HepG2 (cell line): ENCODE data around the gene PLSCR2.

Experiments used
- CREM ChIP-seq, 2 experiments: sonication (generic) in 1 of 2; formaldehyde crosslinking in 1 of 2; IDR thresholded peaks; 2 replicates each; pipeline versions ENCODE4 v1.4.0 to v1.6.1; 2016 to 2020; ENCODE audit warnings: antibody characterized with exemption in 1 of 2, mild to moderate bottlenecking in 1 of 2, missing genetic modification reagents in 1 of 2
- CTCF ChIP-seq: sonication (generic); formaldehyde crosslinking; IDR thresholded peaks from 2 replicates; pipeline ENCODE4 v1.5.0; 2020; ENCODE audit warnings: mild to moderate bottlenecking, missing genetic modification reagents, moderate library complexity
- EHMT2 ChIP-seq: fragments of 200-600 bp; sonication (generic); IDR thresholded peaks from 2 replicates; pipeline ENCODE4 v1.7.0; 2017; ENCODE audit warnings: antibody characterized with exemption, low read depth, low read length, borderline replicate concordance
- HMG20B ChIP-seq: conservative IDR thresholded peaks from 2 replicates; pipeline ENCODE4 v1.6.1; 2016; ENCODE audit warnings: missing genetic modification reagents, missing compliant biosample characterization
- KAT2B ChIP-seq: fragments of 150-350 bp; IDR thresholded peaks from 2 replicates; pipeline ENCODE4 v1.6.1; 2014; ENCODE audit warnings: low read depth, low read length, borderline replicate concordance
- RBM22 ChIP-seq: fragments of 200-400 bp; formaldehyde crosslinking; optimal IDR thresholded peaks from 2 replicates; pipeline ENCODE3; 2017; ENCODE audit warnings: mild to moderate bottlenecking, low read length, moderate library complexity
- SYNCRIP ChIP-seq: fragments of 200-400 bp; formaldehyde crosslinking; IDR thresholded peaks from 2 replicates; pipeline ENCODE4 v1.6.1; 2018; ENCODE audit warnings: mild to moderate bottlenecking, low read depth, low read length; ENCODE audit not compliant: insufficient read depth
- TMF1 ChIP-seq: sonication (generic); formaldehyde crosslinking; IDR thresholded peaks from 2 replicates; pipeline ENCODE4 v1.8.1; 2022; ENCODE audit warnings: low read depth, missing genetic modification reagents
- YY1 ChIP-seq: IDR thresholded peaks from 2 replicates; pipeline ENCODE4 v1.6.1; 2011; ENCODE audit warnings: low read length, low read depth, moderate library complexity, mild to moderate bottlenecking; ENCODE audit not compliant: insufficient read depth, insufficient replicate concordance
- ZBTB1 ChIP-seq: sonication (generic); formaldehyde crosslinking; IDR thresholded peaks from 2 replicates; pipeline ENCODE4 v1.4.0; 2020; ENCODE audit warnings: missing genetic modification reagents, borderline replicate concordance
- ZMYM2 ChIP-seq: sonication (generic); formaldehyde crosslinking; IDR thresholded peaks from 2 replicates; pipeline ENCODE4 v1.8.0; 2022; ENCODE audit warnings: mild to moderate bottlenecking, missing genetic modification reagents
- TF ChIP-seq, protein P1 (sequence below): IDR thresholded peaks from 2 replicates; pipeline ENCODE4 v1.6.1; 2016
- TF ChIP-seq, protein P2 (sequence below): IDR thresholded peaks from 2 replicates; pipeline ENCODE4 v1.6.1; 2016; ENCODE audit warnings: mild to moderate bottlenecking, missing biosample characterization, missing genetic modification reagents
- TF ChIP-seq, protein P3 (sequence below): sonication (generic); formaldehyde crosslinking; conservative IDR thresholded peaks from 2 replicates; pipeline ENCODE4 v1.8.0; 2022; ENCODE audit warnings: mild to moderate bottlenecking, moderate library complexity, missing genetic modification reagents

GRCh38 chr3:146384786-146385185 is 84.6 kb downstream of the PLSCR2 start:
- TF ChIP-seq KAT2B: no peak
- no peak for TF ChIP-seq CREM (IDR thresholded peaks at IDR 0.05)
- no peak for TF ChIP-seq CREM (CRISPR knock-in tag; IDR thresholded peaks at IDR 0.05)
- no peak for TF ChIP-seq CTCF (CRISPR knock-in tag)
- no peak for TF ChIP-seq EHMT2
- TF ChIP-seq, protein P1, sequence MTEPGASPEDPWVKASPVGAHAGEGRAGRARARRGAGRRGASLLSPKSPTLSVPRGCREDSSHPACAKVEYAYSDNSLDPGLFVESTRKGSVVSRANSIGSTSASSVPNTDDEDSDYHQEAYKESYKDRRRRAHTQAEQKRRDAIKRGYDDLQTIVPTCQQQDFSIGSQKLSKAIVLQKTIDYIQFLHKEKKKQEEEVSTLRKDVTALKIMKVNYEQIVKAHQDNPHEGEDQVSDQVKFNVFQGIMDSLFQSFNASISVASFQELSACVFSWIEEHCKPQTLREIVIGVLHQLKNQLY (CRISPR knock-in tag): no peak
- TF ChIP-seq, protein P2, sequence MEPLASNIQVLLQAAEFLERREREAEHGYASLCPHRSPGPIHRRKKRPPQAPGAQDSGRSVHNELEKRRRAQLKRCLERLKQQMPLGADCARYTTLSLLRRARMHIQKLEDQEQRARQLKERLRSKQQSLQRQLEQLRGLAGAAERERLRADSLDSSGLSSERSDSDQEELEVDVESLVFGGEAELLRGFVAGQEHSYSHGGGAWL (CRISPR knock-in tag): no peak
- TF ChIP-seq TMF1 (CRISPR knock-in tag): no peak
- TF ChIP-seq SYNCRIP: no peak
- no peak for TF ChIP-seq YY1
- TF ChIP-seq RBM22: no peak
- no peak for TF ChIP-seq HMG20B (CRISPR knock-in tag)
- no peak for TF ChIP-seq ZBTB1 (CRISPR knock-in tag)
- no peak for TF ChIP-seq ZMYM2 (CRISPR knock-in tag)
- TF ChIP-seq, protein P3, sequence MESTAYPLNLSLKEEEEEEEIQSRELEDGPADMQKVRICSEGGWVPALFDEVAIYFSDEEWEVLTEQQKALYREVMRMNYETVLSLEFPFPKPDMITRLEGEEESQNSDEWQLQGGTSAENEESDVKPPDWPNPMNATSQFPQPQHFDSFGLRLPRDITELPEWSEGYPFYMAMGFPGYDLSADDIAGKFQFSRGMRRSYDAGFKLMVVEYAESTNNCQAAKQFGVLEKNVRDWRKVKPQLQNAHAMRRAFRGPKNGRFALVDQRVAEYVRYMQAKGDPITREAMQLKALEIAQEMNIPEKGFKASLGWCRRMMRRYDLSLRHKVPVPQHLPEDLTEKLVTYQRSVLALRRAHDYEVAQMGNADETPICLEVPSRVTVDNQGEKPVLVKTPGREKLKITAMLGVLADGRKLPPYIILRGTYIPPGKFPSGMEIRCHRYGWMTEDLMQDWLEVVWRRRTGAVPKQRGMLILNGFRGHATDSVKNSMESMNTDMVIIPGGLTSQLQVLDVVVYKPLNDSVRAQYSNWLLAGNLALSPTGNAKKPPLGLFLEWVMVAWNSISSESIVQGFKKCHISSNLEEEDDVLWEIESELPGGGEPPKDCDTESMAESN (CRISPR knock-in tag): no peak
